Measurements from ENCODE around the gene FBF1.

GRCh38 chr17:75959839-75960511 lies 19.1 kb upstream of the FBF1 start:
- TF ChIP-seq POLR2A (IDR thresholded peaks at IDR 0.05) (no peak), CTCF (IDR thresholded peaks at IDR 0.05) (no peak)

Data from vagina (tissue), 2 donors.